ENCODE data around the gene ZNF106. TPM values are rescaled to one million over a fixed set of nuclear protein-coding genes. Genes with fewer than 3 reads are reported as not detected.

ZNF106 gene
- total RNA-seq, 1 experiment from 2014 or later, result 73.4 TPM

GRCh38 chr15:42419369-42419768 is 71.6 kb downstream of the ZNF106 start:
- BruUV-seq (replicated peaks), result no TSS peak
- no peak overlapping the region for H3K4me3 ChIP-seq
- ChIA-PET POLR2A (ENCODE audit: unreplicated experiment) (no interaction called here), CTCF (no interaction called here)
- no peaks in the 10 kb centered on the region for H3K27me3 ChIP-seq (ENCODE audit: insufficient read depth, low read depth)
- no peaks in the 10 kb centered on the region for H3K79me2 ChIP-seq (ENCODE audit: low read depth)
- H3F3A ChIP-seq (ENCODE audit: insufficient read depth, low read depth), result no peaks in the 10 kb centered on the region
- H3K9me2 ChIP-seq (ENCODE audit: insufficient read depth), result no peaks in the 10 kb centered on the region
- H3K4me2 ChIP-seq, result no peak overlapping the region
- H3K9me3 ChIP-seq (ENCODE audit: insufficient read depth, low read depth), result no peaks in the 10 kb centered on the region
- H3K4me1 ChIP-seq (replicated peaks; ENCODE audit: insufficient read depth), result no peaks in the 10 kb centered on the region
- H3K27ac ChIP-seq, result no peak overlapping the region
- no peaks in the 10 kb centered on the region for H4K20me1 ChIP-seq (ENCODE audit: insufficient read depth)
- TF ChIP-seq CTCF (conservative IDR thresholded peaks at IDR 0.05) (no peak), EZH2 (IDR thresholded peaks at IDR 0.05; ENCODE audit: low read depth) (no peak)
- no peak overlapping the region for H2AFZ ChIP-seq
- intact Hi-C loops (cut with micrococcal nuclease; ENCODE audit: unreplicated experiment), result no loop called here
- no peaks in the 10 kb centered on the region for H3K36me3 ChIP-seq (ENCODE audit: low read depth)
- no peak for DNase-seq

GRCh38 chr15:42413920-42414319 is 77.0 kb downstream of the ZNF106 start:
- TF ChIP-seq EZH2 (IDR thresholded peaks at IDR 0.05; ENCODE audit: low read depth) (no peak), CTCF (conservative IDR thresholded peaks at IDR 0.05) (no peak)
- POLR2A ChIA-PET (ENCODE audit: unreplicated experiment), result no interaction called here
- Histone ChIP-seq H4K20me1 (ENCODE audit: insufficient read depth) (no peaks in the 10 kb centered on the region), H3K79me2 (ENCODE audit: low read depth) (no peaks in the 10 kb centered on the region), H3K27ac (no peak overlapping the region), H3K27me3 (ENCODE audit: insufficient read depth, low read depth) (no peaks in the 10 kb centered on the region), H3K36me3 (ENCODE audit: low read depth) (no peaks in the 10 kb centered on the region), H3K4me3 (no peak overlapping the region), H3F3A (ENCODE audit: insufficient read depth, low read depth) (no peaks in the 10 kb centered on the region), H3K4me2 (no peak overlapping the region), H2AFZ (no peak overlapping the region), H3K9me3 (ENCODE audit: insufficient read depth, low read depth) (no peaks in the 10 kb centered on the region), H3K4me1 (replicated peaks; ENCODE audit: insufficient read depth) (no peaks in the 10 kb centered on the region), H3K9me2 (ENCODE audit: insufficient read depth) (no peaks in the 10 kb centered on the region)
- DNase-seq, result no peak
- BruUV-seq (replicated peaks), result no TSS peak
- intact Hi-C loops (cut with micrococcal nuclease; ENCODE audit: unreplicated experiment), result no loop called here
- CTCF ChIA-PET, result no interaction called here

- no peaks in the 10 kb centered on the region for H3K4me1 ChIP-seq (replicated peaks; ENCODE audit: insufficient read depth)
- no peak for DNase-seq
- no peaks in the 10 kb centered on the region for H3K27me3 ChIP-seq (ENCODE audit: insufficient read depth, low read depth)
- TF ChIP-seq EZH2 (IDR thresholded peaks at IDR 0.05; ENCODE audit: low read depth) (no peak), CTCF (conservative IDR thresholded peaks at IDR 0.05) (no peak)
- no peaks in the 10 kb centered on the region for H4K20me1 ChIP-seq (ENCODE audit: insufficient read depth)
- BruUV-seq (replicated peaks), result no TSS peak
- POLR2A ChIA-PET (ENCODE audit: unreplicated experiment), result no interaction called here
- intact Hi-C loops (cut with micrococcal nuclease; ENCODE audit: unreplicated experiment), result no loop called here
- H3K79me2 ChIP-seq (ENCODE audit: low read depth), result no peaks in the 10 kb centered on the region
- H3K27ac ChIP-seq, result no peak overlapping the region
- no peak overlapping the region for H3K4me3 ChIP-seq
- no peaks in the 10 kb centered on the region for H3K9me3 ChIP-seq (ENCODE audit: insufficient read depth, low read depth)
- H3K36me3 ChIP-seq (ENCODE audit: low read depth), result no peaks in the 10 kb centered on the region
- no peaks in the 10 kb centered on the region for H3F3A ChIP-seq (ENCODE audit: insufficient read depth, low read depth)
- H3K9me2 ChIP-seq (ENCODE audit: insufficient read depth), result no peaks in the 10 kb centered on the region
- no peak overlapping the region for H3K4me2 ChIP-seq
- no peak overlapping the region for H2AFZ ChIP-seq
- CTCF ChIA-PET, result no interaction called here
Observed at GRCh38 chr15:42411884-42412283, 79.1 kb downstream of the ZNF106 start.

All from PC-9 (cell line).